Suppressor macrophage treated with lipopolysaccharide for 4 hours (primary cell): ENCODE results near the gene RNF186.
A peak's percentile ranks its signal among the peaks of the same experiment; 100 is the strongest.
"Not testable (repeated sequence)": the region's sequence is repeated elsewhere in the genome, so short reads cannot be mapped to it uniquely, and the experiment has no call there.

Experiments
- DNase-seq: peaks from one replicate; pipeline ENCODE4 v3.0.0-alpha.2; 2020

The RNF186 gene

DNA sequence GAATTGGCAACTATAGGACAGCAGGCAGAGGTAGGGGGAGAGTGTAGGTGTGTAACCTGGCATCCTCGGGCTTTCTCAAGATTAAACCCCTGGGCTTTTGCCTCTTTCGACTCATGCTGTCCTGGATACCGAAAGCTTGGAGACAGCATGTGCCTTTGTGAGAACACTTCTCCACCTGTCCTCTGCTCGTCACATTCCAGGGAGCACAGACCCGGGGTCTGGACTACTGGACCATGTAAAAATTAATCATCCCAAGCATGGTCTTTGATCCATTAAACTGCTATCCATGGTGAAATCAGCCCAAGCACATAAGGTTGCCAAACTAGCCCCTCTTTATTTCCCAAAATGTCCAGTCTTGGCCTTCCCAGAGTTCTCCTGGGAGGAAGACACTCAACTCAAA is 9.0 kb upstream of the RNF186 start:
- DNase-seq: no peak

DNA sequence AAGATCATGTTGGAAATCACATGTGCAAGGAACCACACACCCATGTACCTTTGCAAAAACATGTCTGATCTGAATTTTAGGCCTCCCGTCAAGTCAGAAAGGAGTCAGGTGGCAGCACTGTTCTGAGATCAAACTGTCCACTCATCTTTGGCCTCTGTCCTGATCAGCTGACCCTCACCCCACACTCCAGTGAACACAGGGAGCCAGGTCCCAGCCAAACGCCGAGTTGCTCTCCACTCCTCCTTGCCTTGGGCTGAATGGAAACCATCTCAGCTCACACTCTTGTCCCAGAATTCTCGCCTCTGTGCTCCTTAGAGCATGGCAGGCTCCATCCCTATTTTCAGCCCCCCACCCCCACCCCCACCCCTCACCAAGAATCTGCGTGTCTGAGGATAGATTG is 4.6 kb upstream of the RNF186 start:
- DNase-seq: no peak

DNA sequence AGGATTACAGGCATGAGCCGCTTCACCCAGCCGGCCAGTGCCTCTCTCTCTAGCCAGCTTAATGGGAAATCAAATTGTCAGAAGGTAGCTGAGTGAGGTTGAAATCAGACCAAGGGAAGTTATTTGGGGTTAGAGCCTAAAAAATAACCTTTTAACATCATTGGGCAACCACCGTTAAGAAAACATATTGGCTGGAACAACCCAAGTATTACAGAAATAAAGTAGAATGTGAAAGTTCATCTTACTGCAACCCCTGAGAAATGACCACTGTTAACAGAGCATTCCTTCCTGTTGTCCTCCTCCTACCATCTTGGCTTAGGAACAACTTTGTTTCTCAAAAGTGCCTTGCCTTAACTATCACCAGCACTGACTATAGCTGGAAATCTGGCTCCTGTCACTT is 3.2 kb upstream of the RNF186 start:
- DNase-seq: no peak

DNA sequence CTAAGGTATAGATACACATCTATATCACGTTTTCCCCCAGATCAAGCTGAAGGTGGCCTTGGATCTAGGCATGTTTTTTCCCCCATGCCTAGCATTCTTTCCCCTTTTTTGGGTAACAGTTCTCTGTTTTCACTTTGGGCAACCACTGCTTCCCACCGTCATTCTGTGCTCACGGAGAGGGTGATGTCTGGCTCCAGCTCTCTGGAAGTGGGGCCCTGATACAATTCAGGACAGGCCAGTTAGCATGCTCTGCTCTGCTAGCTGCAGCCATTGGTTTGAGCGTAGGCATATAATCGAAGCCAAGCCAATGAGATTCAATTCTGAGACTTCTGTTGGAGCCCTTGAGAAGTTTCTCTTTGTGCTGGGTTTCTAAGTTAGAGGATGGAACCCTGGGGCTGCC is 2.1 kb upstream of the RNF186 start:
- DNase-seq: no peak

DNA sequence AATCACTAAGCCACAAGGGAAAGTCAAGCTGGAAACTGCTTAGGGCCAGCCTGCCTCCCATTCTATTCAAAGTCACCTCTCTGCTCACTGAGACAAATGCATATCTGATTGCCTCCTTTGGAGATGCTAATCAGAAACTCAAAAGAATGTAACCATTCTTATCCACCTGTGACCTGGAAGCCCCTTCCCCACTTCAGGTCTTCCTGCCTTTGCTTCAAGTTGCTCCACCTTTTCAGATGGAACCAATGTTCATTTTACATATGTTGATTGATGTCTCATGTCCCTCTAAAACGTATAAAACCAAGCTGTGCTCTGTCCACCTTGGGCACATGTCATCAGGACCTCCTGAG is 1.6 kb upstream of the RNF186 start:
- DNase-seq: not testable (repeated sequence)

DNA sequence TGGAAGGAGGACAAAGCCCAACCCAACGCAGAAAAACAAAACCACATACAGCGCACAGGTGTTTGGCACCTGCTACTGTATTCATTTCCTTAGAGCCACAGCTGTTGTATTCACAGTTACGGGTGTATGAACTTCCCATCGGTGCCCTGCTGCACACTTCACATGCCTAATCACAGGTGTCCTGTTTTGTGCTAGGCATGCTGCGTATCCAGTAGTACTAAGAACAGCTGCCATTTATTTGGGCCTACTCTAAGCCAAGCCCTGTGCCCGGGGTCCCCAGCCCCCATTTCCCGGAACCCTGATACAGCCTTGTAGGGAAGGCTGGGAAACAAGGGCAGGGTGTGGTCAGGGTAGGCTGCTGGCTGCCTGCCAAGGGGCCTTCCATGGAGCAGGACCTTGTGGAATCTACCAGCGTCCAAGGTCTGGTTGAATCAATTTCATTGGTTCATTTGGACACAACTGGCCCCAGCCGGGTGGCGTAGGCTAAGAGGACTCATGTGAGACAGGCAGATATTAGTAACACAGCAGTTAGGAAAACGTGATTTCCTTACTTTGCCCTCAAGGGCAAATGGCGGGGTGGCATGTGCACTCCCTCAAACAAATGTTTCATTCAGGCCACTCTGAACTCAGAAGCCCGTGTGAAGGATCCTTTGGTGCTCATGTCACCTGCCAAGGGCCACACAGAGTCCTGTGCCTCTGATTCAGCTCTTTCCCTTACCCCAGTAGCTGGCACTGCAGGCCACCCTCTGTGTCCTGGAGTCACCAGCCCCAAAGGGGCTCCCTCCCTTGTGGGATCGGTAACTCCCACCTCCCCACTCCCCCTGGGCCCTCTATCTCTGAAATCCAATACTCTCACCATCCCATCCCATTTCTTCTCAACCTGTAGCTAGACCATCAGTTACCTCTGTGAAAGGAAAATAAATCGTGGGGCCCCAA is 986 bp upstream of the RNF186 start:
- DNase-seq: no peak

DNA sequence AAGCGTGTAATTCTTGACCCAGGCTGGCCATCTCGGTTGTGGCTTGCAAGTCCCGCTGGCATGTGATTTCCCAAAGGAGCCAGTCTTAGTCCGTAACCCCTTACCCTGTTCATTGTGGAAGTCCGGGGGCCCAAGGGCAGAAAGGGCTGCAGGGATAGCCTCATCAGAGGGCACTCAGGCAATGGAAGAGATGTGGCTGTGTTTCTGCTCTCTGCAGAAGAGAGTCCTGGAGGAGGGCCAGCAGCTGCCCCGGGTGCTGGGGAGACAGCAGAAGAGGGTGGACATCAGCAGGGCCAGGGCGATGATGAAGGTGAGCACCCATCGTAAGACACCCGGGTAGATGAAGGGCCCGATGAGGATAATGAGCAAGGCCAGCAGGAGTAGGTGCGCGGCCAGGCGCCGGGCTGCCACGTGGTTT is 830 bp downstream of the RNF186 start:
- no peak for DNase-seq

DNA sequence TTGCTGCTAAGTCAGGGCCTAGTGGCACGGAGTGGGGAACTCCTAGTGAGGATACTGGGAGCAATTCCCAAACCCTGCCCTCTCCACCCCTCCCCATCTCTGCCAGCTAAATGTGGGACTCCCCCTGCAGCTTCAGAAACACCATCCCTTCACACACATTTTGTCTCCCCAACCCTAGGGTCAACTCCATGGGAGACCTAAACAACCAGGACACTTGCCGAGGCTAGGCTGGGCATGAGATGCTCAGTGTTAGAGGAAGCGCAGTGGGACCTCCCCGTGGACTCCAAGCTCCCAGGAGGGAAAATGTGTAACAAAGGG is 1.5 kb downstream of the RNF186 start:
- DNase-seq: no peak

DNA sequence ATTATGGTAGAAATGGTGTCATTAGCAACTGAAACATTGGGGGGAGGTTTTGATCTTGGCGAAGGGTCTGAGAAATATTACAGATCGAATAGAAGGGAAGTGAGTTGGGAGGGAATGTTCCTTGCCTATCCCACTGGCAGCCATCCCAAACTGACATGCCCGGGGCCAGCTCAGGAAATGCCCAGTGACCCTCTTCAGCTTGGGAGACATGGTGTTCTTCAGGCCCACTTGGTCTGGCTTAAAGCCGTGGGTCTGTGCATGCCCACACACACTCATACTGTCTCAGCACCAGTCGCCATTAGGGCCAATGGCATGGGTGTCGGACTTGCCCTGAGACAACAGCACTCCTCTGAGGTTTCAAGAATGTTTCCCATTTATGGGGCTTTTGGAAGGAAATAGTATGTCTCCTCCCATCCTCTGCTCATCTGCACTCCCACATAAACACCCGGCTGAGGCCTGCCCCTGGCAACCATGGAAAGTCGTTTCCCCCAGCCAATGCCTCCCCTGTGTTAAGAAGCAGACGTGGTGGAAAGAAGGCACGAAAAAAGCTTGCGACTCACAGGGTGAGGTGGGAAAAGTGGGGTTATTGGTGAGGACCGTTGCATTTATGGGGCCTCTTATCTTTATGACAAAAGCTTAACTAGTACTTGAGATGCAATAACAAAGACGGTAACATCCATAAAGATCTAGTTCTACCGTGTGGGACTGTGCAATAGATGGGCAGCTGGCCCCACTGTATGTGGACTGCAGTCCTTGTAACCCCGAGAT is 2.0 kb downstream of the RNF186 start:
- no peak for DNase-seq

DNA sequence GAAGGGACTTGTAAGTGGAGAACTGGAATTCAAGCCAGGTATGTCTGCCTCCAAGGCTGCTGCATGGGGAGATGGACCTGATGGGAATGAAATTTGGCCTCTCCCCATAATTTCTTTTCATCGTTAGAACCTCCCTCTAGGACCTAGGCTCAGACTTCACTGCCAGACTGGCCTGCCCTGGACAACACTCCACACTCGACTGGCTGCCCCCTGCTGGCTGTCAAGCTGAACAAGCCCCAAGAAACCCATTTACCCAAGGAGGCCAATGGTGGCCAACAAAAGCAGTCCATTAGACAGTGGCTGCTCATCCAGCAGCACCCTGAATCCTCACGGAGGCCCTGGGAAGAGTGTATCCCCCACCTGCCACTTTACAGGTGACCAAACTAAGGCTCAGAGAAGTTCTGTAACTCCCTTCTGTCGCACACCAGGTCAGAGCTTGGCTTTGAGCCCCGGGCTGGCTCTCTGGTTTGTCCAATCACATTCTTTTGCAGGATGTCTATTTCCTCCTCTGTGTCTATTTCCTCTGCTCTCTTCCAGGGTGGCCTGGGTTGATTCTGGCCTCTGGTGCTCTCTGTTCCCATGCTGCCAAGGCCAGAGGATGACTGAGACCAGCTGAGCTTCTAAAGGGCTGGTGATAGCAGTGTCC is 3.8 kb downstream of the RNF186 start:
- DNase-seq: peak; percentile 58

DNA sequence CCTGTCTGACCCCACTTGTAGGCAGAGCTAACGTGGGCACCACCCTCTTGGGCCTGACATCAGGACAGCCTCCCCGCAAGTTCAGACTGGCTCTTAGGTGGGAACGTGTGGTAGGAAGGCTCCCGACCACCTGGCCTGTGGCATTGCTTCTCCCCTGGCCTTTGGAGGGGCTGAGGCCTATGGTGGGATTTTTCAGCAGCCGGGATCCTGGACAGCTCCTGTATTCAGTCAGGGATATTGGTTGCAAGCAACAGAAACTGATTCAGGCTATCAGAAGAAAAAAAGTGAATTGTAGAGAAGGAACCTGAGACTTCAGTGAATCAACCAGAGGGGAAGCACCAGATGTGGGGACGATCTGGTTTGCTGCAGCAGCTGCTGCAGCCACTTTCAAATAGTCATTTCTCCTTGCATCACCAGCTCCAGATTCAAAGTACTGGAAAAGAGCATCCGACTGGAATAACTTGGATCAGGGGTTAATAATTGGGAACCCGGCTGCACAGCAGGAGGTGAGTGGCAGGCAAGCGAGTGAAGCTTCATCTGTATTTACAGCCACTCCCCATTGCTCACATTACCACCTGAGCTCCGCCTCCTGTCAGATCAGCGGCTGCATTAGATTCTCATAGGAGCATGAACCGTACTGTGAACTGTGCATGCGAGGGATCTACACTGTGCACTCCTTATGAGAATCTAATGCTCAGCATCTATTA is 5.9 kb downstream of the RNF186 start:
- no peak for DNase-seq

DNA sequence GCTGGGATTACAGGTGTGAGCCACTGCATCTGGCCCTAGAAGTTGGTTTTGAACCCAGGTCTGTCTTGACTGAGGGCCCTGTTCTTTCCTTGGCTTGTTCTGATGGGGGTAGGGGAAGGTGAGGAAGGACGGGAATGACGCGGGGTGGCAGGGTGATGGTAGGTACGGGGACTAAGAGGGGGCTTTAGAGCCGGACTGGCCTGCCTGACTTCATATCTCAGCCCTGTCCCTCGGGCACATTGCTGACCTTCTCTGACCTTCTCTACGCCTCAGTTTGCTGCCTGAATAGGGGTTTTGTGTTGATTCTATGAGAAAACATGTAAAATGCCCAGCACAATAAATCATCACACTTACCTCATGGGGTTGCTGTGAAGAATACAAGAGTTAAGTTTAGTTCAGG is 6.7 kb downstream of the RNF186 start:
- no peak for DNase-seq

DNA sequence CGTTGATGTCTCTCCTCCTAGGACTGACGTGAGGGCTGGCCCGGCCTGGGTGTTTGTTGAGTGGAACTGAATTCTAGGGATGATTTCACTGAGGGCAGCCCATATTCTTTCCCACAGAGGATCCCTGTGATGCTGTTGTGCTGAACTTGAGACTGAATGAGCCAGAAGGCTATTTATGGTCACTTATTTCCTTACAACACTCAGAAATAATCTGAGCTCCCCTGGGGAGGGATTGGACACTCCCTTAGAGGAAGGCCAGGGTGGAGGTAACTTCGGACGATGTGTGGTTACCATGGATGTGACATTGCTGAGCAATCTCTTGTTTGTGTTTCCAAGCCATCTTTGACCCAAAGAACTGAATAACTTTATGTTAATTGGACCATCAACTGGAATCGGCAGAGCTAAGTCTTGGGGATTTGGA is 10.2 kb downstream of the RNF186 start:
- no peak for DNase-seq

DNA sequence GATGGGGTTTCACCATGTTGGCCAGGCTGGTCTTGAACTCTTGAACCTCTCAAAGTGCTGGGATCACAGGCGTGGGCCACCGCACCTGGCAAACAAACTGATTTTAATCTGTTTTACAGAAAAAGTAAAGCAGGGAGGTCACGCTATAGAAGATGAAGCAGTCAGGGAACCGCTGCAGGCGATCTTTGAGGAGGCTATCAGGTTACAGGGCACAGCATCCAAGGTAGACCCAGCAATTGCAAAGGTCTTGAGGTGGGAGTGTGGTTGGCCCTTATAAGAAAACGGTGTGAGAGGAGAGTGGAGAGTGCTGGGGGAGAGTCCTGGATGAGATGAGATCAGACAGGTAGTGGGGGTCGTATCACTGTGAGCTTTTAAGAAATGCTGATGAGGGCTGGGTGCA is 12.8 kb downstream of the RNF186 start:
- no peak for DNase-seq

DNA sequence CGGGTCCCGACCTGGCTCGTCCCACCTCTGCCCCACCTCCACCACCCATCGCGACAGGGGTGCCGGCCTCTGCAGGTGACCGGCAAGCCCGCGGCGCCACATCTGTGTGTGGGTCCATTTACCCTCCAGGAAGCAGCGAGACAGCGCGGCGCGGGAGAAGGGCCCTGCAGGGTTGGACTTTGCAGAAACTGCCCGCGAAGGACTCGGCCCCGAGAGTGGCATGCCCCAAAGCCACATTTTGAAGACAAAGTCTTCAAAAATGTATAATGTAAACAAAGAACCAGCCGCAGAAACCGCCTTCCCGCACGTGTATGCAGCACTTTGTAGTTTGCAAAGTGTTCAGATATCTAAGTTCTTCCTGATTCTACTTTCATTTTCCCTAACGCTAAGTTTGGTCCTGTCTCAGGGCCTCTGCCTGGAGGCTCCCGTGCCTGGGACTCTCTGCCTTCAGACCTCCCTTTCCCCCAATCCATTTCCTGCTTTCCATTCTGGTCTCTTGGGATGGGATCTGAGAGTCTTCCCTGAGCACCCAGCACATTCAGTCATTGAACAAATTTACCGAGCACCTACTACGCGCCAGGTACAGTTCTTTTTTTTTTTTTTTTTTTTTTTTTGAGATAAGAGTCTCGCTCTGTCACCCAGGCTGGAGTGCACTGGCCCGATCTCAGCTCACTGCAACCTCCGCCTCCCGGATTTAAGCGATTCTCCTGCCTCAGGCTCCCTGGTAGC is 14.8 kb downstream of the RNF186 start:
- DNase-seq: peak; percentile 58

DNA sequence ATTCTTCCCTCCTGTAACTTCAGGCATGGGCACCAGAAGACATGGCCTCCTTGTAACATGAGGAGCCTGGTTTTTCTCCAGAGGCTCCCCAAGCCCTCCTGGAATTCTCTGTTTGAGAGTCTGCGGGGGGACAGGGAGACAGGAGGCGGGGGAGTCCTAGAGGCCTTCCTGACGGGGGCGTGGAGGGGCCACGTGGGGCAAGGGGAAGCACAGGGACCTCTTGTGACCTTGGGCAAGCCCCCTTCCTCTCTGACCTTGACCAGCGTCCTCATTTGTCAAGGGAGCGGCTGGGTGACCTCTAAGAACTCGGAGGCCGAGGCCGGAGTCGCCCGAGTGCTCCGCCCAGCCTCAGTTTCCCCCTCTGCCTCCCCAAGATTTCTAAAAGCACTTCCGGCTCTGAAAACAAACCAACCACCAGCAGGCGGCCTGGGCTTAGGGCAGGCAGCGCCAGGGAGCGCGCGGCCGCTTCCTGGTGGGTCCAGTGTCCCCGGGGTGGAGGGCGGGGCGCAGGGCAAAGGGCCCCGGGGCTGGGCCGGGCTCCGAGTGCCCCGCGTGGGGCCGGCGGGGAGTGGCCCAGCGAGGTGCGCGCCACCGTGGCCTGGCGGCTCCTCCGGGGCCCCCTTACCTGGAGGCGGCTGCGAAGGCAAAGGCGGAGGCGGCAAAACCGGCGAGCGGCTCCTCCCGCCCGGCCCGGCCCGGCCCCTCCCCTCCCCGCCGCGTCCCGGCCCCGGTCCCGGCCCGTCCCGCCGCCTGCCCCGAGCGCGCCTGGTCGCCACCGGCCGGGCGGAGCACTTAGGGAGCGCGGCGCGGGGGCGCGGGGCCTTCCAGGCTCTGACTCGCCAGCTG is 15.6 kb downstream of the RNF186 start, which contains the start of gene TMCO4:
Gene TMCO4, minus strand, starts transcription at position 687 of the 846 bp plus-strand sequence. CDS start 19,158 bp downstream, outside the sequence.
- DNase-seq: peak; percentile 54

DNA sequence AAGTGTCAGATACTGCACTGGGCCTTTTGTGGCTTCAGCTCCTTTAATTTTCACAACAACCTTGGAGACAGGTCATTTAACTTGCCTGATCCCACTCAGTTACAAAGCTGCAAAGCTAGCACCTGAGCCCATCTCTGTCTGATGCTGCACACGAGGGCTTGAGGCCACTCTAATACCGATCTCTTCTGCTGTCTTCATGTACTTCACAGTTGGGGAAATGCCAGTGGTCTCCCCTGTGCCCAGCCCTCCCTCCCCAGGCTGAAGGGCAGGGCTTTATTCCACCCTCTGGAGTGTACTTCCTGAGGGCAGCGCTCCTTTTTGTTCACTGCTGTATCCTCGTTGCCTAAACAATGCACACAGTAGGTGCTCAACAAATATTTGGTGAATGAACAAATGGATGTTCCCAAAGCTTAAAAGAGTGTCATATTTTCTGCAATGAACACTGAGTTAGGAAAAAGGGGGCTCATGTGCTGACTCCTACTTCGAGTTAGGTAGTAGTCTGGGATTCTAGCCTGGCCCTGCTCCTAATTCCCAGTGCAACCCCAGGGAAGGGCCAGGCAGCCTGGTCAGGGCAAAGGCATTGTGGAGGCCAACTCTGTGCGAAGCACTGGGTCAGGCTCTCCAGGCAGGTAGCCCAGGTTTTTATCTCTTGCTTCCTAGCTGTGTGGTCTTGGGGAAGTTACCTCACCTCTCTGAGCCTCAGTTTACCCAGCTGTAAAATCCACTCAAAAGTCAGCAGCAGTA is 16.4 kb downstream of the RNF186 start:
- no peak for DNase-seq

DNA sequence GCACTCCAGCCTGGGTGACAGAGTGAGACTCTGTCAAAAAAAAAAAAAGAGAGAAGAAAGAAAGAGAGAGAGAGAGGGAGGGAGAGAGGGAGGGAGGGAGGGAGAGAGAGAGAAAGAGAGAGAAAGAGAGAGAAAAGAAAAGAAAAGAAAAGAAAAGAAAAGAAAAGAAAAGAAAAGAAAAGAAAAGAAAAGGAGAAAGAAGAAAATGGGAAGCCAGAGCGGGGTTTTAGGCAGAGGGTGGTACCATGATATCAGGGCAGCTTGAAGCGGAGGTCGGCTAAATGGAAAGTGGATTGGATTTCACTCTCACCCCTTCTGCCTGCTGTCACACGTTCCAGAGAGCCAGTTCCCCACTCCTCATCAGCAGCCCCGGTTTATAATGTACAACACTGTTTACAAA is 17.3 kb downstream of the RNF186 start:
- no peak for DNase-seq

DNA sequence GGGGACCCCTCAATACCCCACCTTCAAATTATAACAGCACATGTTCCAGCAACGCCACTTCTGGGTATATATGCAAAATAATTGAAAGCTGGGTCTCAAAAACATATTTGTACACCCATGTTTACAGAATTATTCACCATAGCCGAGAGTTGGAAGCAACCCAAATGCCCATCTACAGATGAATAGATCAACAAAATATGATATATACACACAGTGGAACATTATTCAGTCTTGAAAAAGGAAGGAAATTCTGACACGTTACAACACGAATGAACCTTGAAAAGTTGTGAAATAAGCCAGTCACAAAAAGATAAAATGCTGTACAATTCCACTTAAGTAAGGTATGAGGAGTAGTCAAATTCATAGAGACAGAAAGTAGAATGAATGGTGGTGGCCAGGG is 20.5 kb downstream of the RNF186 start:
- DNase-seq: no peak

DNA sequence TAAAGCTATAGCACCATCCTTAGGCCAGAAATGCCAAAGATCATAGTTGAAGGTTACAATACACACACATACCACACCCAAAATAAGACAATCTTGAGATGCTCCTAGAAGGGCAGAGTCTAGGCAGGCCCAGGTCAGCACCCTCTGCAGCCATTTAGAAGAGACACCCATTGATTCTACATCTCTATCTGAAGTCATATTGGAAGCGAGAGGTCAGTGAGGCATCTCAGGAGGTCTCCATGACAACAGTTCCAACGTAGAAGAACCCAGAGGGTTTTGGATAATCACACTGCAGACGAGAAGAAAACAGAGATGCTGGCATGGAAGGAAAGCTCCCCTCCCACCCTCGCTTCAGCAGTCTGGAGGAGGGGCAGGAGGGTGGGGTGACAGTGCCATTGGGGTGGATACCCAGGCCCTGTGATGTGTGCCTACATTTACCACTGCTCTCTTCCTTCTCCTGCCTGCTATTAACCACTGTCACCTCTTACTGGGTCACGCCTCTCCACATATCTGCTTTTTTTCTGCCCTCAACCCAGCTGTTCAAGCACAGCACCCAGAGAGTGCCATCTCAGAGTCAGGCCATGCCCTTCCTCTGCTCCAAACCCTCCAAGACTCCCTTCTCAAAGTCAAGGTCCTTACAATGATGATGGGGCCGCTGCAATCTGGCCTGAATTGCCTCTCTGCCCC is 21.6 kb downstream of the RNF186 start:
- no peak for DNase-seq
